Osteocyte (in vitro differentiated cells): ENCODE data around the gene AFP. TPM values are rescaled to one million over a fixed set of nuclear protein-coding genes. Genes with fewer than 3 reads are reported as not detected.

ENCODE experiments used
- DNase-seq: peaks from one replicate; pipeline ENCODE4 v3.0.0; 2021; ENCODE audit warnings: mixed read lengths; ENCODE audit not compliant: unreplicated experiment; ENCODE audit errors: extremely low spot score
- H3K27ac Mint-ChIP-seq: one replicate; pipeline ENCODE4 v1.8.0; 2021; ENCODE audit warnings: mild to moderate bottlenecking, mixed read lengths; ENCODE audit not compliant: unreplicated experiment
- H3K27me3 Mint-ChIP-seq: one replicate; pipeline ENCODE4 v1.8.0; 2021; ENCODE audit warnings: mixed read lengths; ENCODE audit not compliant: unreplicated experiment
- H3K36me3 Mint-ChIP-seq: one replicate; pipeline ENCODE4 v1.8.0; 2021; ENCODE audit warnings: mixed read lengths; ENCODE audit not compliant: unreplicated experiment
- H3K4me1 Mint-ChIP-seq: one replicate; pipeline ENCODE4 v1.8.0; 2021; ENCODE audit warnings: mixed read lengths; ENCODE audit not compliant: unreplicated experiment
- H3K4me3 Mint-ChIP-seq: one replicate; pipeline ENCODE4 v1.8.0; 2021; ENCODE audit warnings: mild to moderate bottlenecking, moderate library complexity, mixed read lengths; ENCODE audit not compliant: unreplicated experiment
- H3K9me3 Mint-ChIP-seq: one replicate; pipeline ENCODE4 v1.8.0; 2021; ENCODE audit warnings: mixed read lengths; ENCODE audit not compliant: unreplicated experiment
- total RNA-seq: library from RNA; stranded (reverse); gene quantifications from 2 replicates; pipeline ENCODE4 v1.2.1, GENCODE V29; 2021
- TF ChIP-seq, protein P1 (sequence below): fragments of 200-600 bp; sonication (generic); IDR thresholded peaks from 2 replicates; pipeline ENCODE4 v1.5.0; 2021; ENCODE audit warnings: antibody characterized with exemption, mild to moderate bottlenecking, moderate library complexity

The AFP gene
- total RNA-seq, 1 donor from 2014 or later: not detected

DNA sequence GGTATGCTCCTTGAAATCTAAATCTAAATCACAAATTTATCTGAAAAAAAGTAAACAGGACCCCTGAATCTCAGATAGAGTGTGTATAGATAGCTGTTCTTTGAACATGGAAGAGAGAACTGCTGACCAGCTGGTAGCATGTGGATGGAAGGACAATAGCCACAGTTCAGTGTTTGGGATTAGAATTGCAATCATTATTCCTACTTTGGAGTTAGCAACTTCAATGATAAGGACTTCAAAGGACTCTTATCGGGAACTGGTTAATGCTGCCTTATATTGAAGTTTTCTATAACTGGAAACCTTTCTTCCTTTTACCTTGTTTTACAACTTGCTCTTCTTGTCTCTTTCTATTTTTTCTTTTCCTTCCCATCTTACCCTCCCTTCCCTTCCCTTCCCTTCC, 50.5 kb downstream of the AFP start:
- Mint-ChIP-seq H3K27me3 (peaks cover 51% of the 10 kb centered on the region), H3K4me3 (no peak overlapping the region), H3K9me3 (no peaks in the 10 kb centered on the region), H3K4me1 (no peaks in the 10 kb centered on the region), H3K36me3 (no peaks in the 10 kb centered on the region), H3K27ac (no peak overlapping the region)
- TF ChIP-seq, protein P1, sequence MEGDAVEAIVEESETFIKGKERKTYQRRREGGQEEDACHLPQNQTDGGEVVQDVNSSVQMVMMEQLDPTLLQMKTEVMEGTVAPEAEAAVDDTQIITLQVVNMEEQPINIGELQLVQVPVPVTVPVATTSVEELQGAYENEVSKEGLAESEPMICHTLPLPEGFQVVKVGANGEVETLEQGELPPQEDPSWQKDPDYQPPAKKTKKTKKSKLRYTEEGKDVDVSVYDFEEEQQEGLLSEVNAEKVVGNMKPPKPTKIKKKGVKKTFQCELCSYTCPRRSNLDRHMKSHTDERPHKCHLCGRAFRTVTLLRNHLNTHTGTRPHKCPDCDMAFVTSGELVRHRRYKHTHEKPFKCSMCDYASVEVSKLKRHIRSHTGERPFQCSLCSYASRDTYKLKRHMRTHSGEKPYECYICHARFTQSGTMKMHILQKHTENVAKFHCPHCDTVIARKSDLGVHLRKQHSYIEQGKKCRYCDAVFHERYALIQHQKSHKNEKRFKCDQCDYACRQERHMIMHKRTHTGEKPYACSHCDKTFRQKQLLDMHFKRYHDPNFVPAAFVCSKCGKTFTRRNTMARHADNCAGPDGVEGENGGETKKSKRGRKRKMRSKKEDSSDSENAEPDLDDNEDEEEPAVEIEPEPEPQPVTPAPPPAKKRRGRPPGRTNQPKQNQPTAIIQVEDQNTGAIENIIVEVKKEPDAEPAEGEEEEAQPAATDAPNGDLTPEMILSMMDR: no peak
- no peak for DNase-seq

GRCh38 chr4:73487233-73487632, 51.2 kb downstream of the AFP start:
- Mint-ChIP-seq H3K9me3 (no peaks in the 10 kb centered on the region), H3K27ac (no peak overlapping the region), H3K4me3 (no peak overlapping the region), H3K36me3 (no peaks in the 10 kb centered on the region), H3K27me3 (peaks cover 53% of the 10 kb centered on the region), H3K4me1 (no peaks in the 10 kb centered on the region)
- DNase-seq: no peak
- TF ChIP-seq, protein P1: no peak

DNA sequence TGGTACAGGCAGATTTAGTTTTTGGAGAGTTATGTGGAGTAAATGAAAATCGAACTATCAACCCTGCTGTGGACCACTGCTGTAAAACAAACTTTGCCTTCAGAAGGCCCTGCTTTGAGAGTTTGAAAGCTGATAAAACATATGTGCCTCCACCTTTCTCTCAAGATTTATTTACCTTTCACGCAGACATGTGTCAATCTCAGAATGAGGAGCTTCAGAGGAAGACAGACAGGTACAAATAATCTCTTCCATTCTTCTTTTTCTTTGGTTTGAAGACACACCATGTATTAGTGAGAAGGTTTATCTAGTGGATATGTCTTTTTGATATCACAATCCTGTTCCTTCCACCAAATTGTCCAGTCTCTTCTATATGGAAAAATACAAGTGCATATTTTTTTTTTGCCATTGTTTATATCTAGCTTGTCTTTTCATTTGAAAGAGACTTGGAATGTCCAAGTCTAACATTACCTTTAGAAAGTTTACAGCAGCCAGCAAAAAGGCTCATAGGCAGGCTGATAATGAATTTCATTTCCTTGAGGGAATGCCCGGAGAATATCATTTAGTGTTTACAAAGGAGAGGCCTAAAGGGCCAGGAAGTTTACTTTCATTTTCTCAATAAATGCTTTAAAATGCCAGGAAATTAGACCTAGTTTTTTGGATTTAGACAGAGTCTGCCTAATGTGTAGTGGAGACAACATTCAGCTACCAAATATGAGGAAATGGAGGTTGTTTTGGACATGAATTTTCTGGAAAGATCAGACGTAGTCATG, 64.2 kb downstream of the AFP start:
- no peak overlapping the region for H3K4me3 Mint-ChIP-seq
- no peak for DNase-seq
- no peak overlapping the region for H3K27ac Mint-ChIP-seq
- H3K9me3 Mint-ChIP-seq: no peaks in the 10 kb centered on the region
- TF ChIP-seq, protein P1: no peak
- H3K36me3 Mint-ChIP-seq: no peaks in the 10 kb centered on the region
- peaks cover 47% of the 10 kb centered on the region for H3K27me3 Mint-ChIP-seq
- peaks cover 3% of the 10 kb centered on the region for H3K4me1 Mint-ChIP-seq

GRCh38 chr4:73501664-73502265, 65.7 kb downstream of the AFP start:
- peaks cover 56% of the 10 kb centered on the region for H3K27me3 Mint-ChIP-seq
- no peaks in the 10 kb centered on the region for H3K36me3 Mint-ChIP-seq
- H3K4me3 Mint-ChIP-seq: no peak overlapping the region
- H3K9me3 Mint-ChIP-seq: no peaks in the 10 kb centered on the region
- peaks cover 3% of the 10 kb centered on the region for H3K4me1 Mint-ChIP-seq
- no peak overlapping the region for H3K27ac Mint-ChIP-seq
- TF ChIP-seq, protein P1: no peak
- no peak for DNase-seq

DNA sequence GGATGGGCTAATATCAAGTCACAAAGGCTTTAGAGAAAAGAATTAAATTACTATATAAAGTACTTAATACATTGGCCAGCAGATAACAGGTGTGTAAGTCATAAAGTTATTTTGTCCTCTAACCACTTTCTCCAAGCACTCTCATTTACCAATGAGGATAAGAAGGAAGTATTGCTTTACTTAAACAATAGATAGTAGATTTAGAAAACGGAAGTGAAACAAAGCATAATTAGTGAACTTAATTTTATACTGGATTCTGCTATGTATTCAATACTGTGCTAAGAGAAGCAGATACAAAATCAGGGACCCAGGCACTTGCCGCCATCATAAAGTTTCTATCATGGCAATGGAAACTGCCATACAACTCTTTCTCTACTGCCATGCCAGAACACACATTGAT, 69.5 kb downstream of the AFP start:
- Mint-ChIP-seq H3K9me3 (no peaks in the 10 kb centered on the region), H3K36me3 (no peaks in the 10 kb centered on the region)

More for the DNA sequence above, 69.5 kb downstream of the AFP start:
- no peak for DNase-seq
- TF ChIP-seq, protein P1: no peak
- Mint-ChIP-seq H3K27ac (no peak overlapping the region), H3K4me3 (no peak overlapping the region), H3K4me1 (no peaks in the 10 kb centered on the region), H3K27me3 (peaks cover 66% of the 10 kb centered on the region)

Other genes starting within 250 kb of the AFP start
- gene ANKRD17, start 177.4 kb upstream of the AFP start, total RNA-seq: 68.5 and 76.0 TPM in 2 replicates
- not detected in 2 replicates for gene ALB, start 31.9 kb upstream of the AFP start, total RNA-seq
- gene AFM, start 45.5 kb downstream of the AFP start, total RNA-seq: not detected in 2 replicates
- gene RASSF6, start 184.2 kb downstream of the AFP start, total RNA-seq: not detected in 2 replicates